OCI-M2 (cell line): Measurements from ENCODE around the gene EEIG1.

Source experiments
- DNase-seq: peaks from one replicate; lab custom pipeline; 2025; ENCODE audit not compliant: unreplicated experiment; lab: John Stamatoyannopoulos, UW

The EEIG1 gene

GRCh38 chr9:127975376-127976315 lies 5.1 kb downstream of the EEIG1 start:
- DNase-seq: no peak

GRCh38 chr9:127974769-127975261 lies 6.0 kb downstream of the EEIG1 start:
- no peak for DNase-seq

GRCh38 chr9:127974001-127974768 lies 6.6 kb downstream of the EEIG1 start:
- no peak for DNase-seq

- DNase-seq: no peak
Measured at GRCh38 chr9:127973169-127974000, 7.4 kb downstream of the EEIG1 start.

GRCh38 chr9:127972236-127972871 lies 8.4 kb downstream of the EEIG1 start:
- no peak for DNase-seq

GRCh38 chr9:127971357-127972235 lies 9.2 kb downstream of the EEIG1 start:
- DNase-seq: no peak

- no peak for DNase-seq
Measured at GRCh38 chr9:127970401-127971313, 10.1 kb downstream of the EEIG1 start.

GRCh38 chr9:127968700-127969383 lies 11.9 kb downstream of the EEIG1 start:
- no peak for DNase-seq

GRCh38 chr9:127968042-127968441 lies 12.7 kb downstream of the EEIG1 start:
- no peak for DNase-seq

- DNase-seq: no peak
Measured at GRCh38 chr9:127967151-127967809, 13.5 kb downstream of the EEIG1 start.

GRCh38 chr9:127966416-127967150 lies 14.2 kb downstream of the EEIG1 start:
- no peak for DNase-seq

GRCh38 chr9:127965953-127966352 lies 14.8 kb downstream of the EEIG1 start:
- no peak for DNase-seq

- no peak for DNase-seq
Measured at GRCh38 chr9:127963359-127964064, 17.3 kb downstream of the EEIG1 start.

- no peak for DNase-seq
Measured at GRCh38 chr9:127963041-127963358, 17.8 kb downstream of the EEIG1 start.

- DNase-seq: no peak
Measured at GRCh38 chr9:127962278-127962677, 18.5 kb downstream of the EEIG1 start.

GRCh38 chr9:127961613-127962155 lies 19.1 kb downstream of the EEIG1 start:
- DNase-seq: no peak
